GM18951 (cell line): ENCODE results near the gene ANAPC1.
"Not testable (repeated sequence)": the region's sequence is repeated elsewhere in the genome, so short reads cannot be mapped to it uniquely, and the experiment has no call there.

ENCODE experiments used
- in situ Hi-C: fragments of 300-500 bp; cut with MboI; formaldehyde crosslinking; loops from one replicate; pipeline ENCODE4 v1.12.0; 2022; ENCODE audit warnings: low sequenced_read_pairs, mixed read lengths, inconsistent platforms; ENCODE audit not compliant: unreplicated experiment

ANAPC1 gene

GRCh38 chr2:111781443-111782094 is 102.4 kb downstream of the ANAPC1 start:
- in situ Hi-C loops, result not testable (repeated sequence)

- in situ Hi-C loops, result not testable (repeated sequence)
Observed at GRCh38 chr2:111777155-111777554, 106.8 kb downstream of the ANAPC1 start.

- in situ Hi-C loops, result not testable (repeated sequence)
Observed at GRCh38 chr2:111776296-111776695, 107.7 kb downstream of the ANAPC1 start.

GRCh38 chr2:111772180-111772579 is 111.8 kb downstream of the ANAPC1 start:
- in situ Hi-C loops, result not testable (repeated sequence)

GRCh38 chr2:111770916-111771658 is 112.9 kb downstream of the ANAPC1 start:
- in situ Hi-C loops, result not testable (repeated sequence)

- in situ Hi-C loops, result not testable (repeated sequence)
Observed at GRCh38 chr2:111768266-111769190, 115.5 kb downstream of the ANAPC1 start.

GRCh38 chr2:111767087-111767486 is 116.9 kb downstream of the ANAPC1 start:
- in situ Hi-C loops, result not testable (repeated sequence)

GRCh38 chr2:111766295-111766694 is 117.7 kb downstream of the ANAPC1 start:
- in situ Hi-C loops, result not testable (repeated sequence)

- in situ Hi-C loops, result not testable (repeated sequence)
Observed at GRCh38 chr2:111764151-111764550, 119.8 kb downstream of the ANAPC1 start.

- in situ Hi-C loops, result not testable (repeated sequence)
Observed at GRCh38 chr2:111760697-111761284, 123.2 kb downstream of the ANAPC1 start.

GRCh38 chr2:111752533-111752932 is 131.5 kb downstream of the ANAPC1 start:
- in situ Hi-C loops, result not testable (repeated sequence)

- in situ Hi-C loops, result not testable (repeated sequence)
Observed at GRCh38 chr2:111750641-111751040, 133.4 kb downstream of the ANAPC1 start.

GRCh38 chr2:111748429-111748828 is 135.6 kb downstream of the ANAPC1 start:
- in situ Hi-C loops, result not testable (repeated sequence)

- in situ Hi-C loops, result not testable (repeated sequence)
Observed at GRCh38 chr2:111747410-111748115, 136.4 kb downstream of the ANAPC1 start.

- in situ Hi-C loops, result not testable (repeated sequence)
Observed at GRCh38 chr2:111744751-111745150, 139.2 kb downstream of the ANAPC1 start.

GRCh38 chr2:111741517-111741916 is 142.5 kb downstream of the ANAPC1 start:
- in situ Hi-C loops, result not testable (repeated sequence)

GRCh38 chr2:111735838-111736721 is 147.9 kb downstream of the ANAPC1 start:
- in situ Hi-C loops, result not testable (repeated sequence)

GRCh38 chr2:111735420-111735819 is 148.6 kb downstream of the ANAPC1 start:
- in situ Hi-C loops, result not testable (repeated sequence)
